Activated naive CD4-positive, alpha-beta T cell treated with anti-CD3 and anti-CD28 coated beads, Interleukin-2, amount 10 ng/mL, durations not matched to agents 7 days and 5 days (primary cell): ENCODE data around the gene ACSL4.
A peak's percentile ranks its signal among the peaks of the same experiment; 100 is the strongest.

Experiments used
- CTCF ChIA-PET: fragments of 350-600 bp; sonication (Branson Sonifier 250); formaldehyde crosslinking; loops from one replicate; lab custom pipeline; 2021; ENCODE audit warnings: antibody characterized with exemption; lab: Charles Lee
- DNase-seq: peaks from one replicate; pipeline ENCODE4 v3.0.0-alpha.2; 2020
- H3K27ac Mint-ChIP-seq: one replicate; pipeline ENCODE4 v1.8.0; 2021; ENCODE audit warnings: mild to moderate bottlenecking, moderate library complexity, mixed read lengths
- H3K27me3 Mint-ChIP-seq: one replicate; pipeline ENCODE4 v1.8.0; 2021; ENCODE audit warnings: mild to moderate bottlenecking, mixed read lengths
- H3K36me3 Mint-ChIP-seq: one replicate; pipeline ENCODE4 v1.8.0; 2021; ENCODE audit warnings: mixed read lengths
- H3K4me1 Mint-ChIP-seq: one replicate; pipeline ENCODE4 v1.8.0; 2021; ENCODE audit warnings: mixed read lengths
- H3K4me3 Mint-ChIP-seq: one replicate; pipeline ENCODE4 v1.8.0; 2021; ENCODE audit warnings: mild to moderate bottlenecking, moderate library complexity, mixed read lengths
- H3K9me3 Mint-ChIP-seq: one replicate; pipeline ENCODE4 v1.8.0; 2021; ENCODE audit warnings: mixed read lengths

Gene ACSL4

DNA sequence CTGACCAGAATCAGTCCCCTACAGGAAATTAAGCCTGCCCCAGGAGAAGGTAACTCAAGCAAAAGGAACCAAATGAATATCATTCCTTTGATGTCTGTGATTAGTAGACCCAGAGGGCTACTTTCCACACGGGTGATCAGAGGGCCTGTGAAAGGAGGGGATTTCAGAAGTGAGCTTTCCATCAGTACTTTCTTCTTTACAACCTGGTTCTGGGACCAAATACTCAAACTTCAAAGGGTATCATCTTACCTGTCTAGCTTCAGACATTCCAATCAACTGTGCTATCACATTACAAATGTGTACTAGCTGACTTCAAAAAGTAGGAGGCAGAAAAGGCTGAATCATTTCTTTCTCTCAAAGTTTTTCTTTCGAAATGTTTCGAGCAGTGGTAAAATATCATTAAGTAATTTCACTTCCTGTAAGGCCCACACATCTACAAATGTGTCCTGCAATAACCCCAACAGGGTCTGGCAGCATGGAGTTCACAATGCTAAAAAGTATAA lies 23.9 kb downstream of the ACSL4 start:
- Mint-ChIP-seq H3K27me3 (no peaks in the 10 kb centered on the region), H3K36me3 (peaks cover 4% of the 10 kb centered on the region), H3K4me1 (peaks cover 55% of the 10 kb centered on the region), H3K27ac (peak overlapping the region; percentile 79), H3K4me3 (no peak overlapping the region), H3K9me3 (no peaks in the 10 kb centered on the region)
- CTCF ChIA-PET: interaction anchor here (0.8 to 3.0 kb wide), 4 partner anchors 148 to 236 kb away, joined by 3 to 9 read pairs (median 6); no protein-coding TSS in a partner anchor
- no peak for DNase-seq

DNA sequence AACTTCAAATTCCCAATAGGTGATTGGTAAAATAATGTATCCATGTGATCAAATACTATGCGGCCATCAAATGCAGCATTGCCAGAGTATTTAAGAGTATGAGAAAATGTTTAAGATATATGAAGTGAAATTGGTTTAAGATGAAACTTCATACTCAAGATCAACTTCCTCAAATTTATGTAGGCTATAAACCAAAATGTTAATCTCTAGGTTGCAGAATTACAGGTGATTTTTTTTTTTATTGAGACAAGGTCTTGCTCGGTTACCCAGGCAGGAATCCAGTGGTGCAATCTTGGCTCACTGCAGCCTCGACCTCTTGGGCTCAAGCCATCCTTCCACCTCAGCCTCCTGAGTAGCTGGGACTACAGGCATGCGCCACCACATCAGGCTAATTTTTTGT lies 25.3 kb downstream of the ACSL4 start:
- DNase-seq: no peak
- H3K27me3 Mint-ChIP-seq: no peaks in the 10 kb centered on the region
- H3K4me1 Mint-ChIP-seq: peaks cover 50% of the 10 kb centered on the region
- CTCF ChIA-PET: interaction anchor here (1.0 to 3.0 kb wide), 3 partner anchors 14 to 183 kb away, joined by 3 to 9 read pairs (median 6); no protein-coding TSS in a partner anchor
- H3K27ac Mint-ChIP-seq: peak overlapping the region; percentile 78
- peaks cover 4% of the 10 kb centered on the region for H3K36me3 Mint-ChIP-seq
- no peaks in the 10 kb centered on the region for H3K9me3 Mint-ChIP-seq
- peak overlapping the region; percentile 33 for H3K4me3 Mint-ChIP-seq

DNA sequence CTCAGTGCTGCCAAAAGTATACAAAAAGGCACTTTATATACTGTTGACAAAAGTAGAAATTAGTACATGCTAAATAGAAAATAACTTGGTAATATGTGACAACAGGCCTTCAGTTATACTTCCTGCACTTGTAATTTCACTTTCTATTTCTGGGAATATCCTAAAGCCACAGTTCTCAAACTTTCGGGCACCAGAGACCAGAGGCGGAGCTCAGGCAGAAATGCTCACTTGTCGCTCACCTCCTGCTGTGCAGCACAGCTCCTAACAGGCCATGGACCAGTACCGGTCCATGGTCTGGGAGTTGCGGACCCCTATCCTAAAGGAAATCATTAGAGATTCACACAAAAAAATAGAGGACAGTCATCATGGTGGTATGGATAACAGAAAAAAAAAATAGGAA lies 25.7 kb downstream of the ACSL4 start:
- DNase-seq: peak; percentile 23
- CTCF ChIA-PET: interaction anchor here (1.0 to 2.3 kb wide), 2 partner anchors 14 to 184 kb away, joined by 3 to 6 read pairs; no protein-coding TSS in a partner anchor
- H3K4me1 Mint-ChIP-seq: peaks cover 50% of the 10 kb centered on the region

DNA sequence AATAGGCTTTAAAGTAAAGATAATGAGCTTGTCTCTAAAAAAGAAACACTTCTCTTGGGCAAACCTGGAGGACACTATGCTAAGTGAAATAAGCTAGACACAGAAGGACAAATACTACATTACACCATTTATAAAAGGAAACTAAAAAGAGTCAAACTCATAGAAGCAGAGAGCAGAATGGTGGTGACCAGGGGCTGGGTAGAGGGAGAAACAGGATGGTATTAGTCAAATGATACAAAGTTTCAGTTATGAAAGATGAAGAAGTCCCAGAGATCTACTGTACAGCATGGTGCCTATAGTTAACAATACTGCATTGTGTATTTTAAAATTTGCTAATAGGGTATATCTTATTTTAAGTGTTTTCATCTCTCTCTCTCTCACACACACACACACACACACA lies 28.5 kb downstream of the ACSL4 start:
- CTCF ChIA-PET: interaction anchor here (0.9 kb wide), 1 partner anchor 70 kb away, joined by 3 read pairs; no protein-coding TSS in a partner anchor
- Mint-ChIP-seq H3K4me3 (no peak overlapping the region), H3K36me3 (peaks cover 7% of the 10 kb centered on the region), H3K27me3 (no peaks in the 10 kb centered on the region), H3K27ac (no peak overlapping the region), H3K4me1 (peaks cover 43% of the 10 kb centered on the region), H3K9me3 (no peaks in the 10 kb centered on the region)
- no peak for DNase-seq

More for the DNA sequence above, 25.7 kb downstream of the ACSL4 start:
- peak overlapping the region; percentile 33 for H3K4me3 Mint-ChIP-seq
- peak overlapping the region; percentile 78 for H3K27ac Mint-ChIP-seq
- H3K27me3 Mint-ChIP-seq: no peaks in the 10 kb centered on the region
- H3K36me3 Mint-ChIP-seq: peaks cover 4% of the 10 kb centered on the region
- no peaks in the 10 kb centered on the region for H3K9me3 Mint-ChIP-seq

DNA sequence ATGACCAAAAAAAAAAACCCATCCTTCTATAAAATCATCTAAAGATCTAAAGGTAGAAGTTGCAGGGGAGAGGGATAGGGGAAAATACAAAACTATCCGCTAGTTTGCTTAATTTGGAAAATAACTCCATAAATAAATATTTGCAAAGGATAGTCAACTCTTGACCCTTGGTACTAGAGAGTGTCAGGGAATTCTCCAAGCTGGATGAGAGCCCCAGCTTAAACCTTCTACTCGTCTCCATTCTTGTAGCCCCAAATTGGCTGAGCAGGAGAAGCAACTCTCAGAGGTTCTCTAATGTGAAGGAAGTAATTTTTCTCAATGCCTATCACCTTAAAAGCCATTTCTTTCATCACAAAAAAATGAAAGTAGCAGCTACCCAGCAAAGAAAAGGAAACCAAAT lies 35.2 kb downstream of the ACSL4 start:
- CTCF ChIA-PET: interaction anchor here (1.2 kb wide), 1 partner anchor 14 kb away, joined by 4 read pairs; no protein-coding TSS in a partner anchor
- no peak overlapping the region for H3K27ac Mint-ChIP-seq
- peaks cover 18% of the 10 kb centered on the region for H3K4me1 Mint-ChIP-seq
- H3K9me3 Mint-ChIP-seq: no peaks in the 10 kb centered on the region
- no peaks in the 10 kb centered on the region for H3K27me3 Mint-ChIP-seq
- H3K36me3 Mint-ChIP-seq: peaks cover 6% of the 10 kb centered on the region
- H3K4me3 Mint-ChIP-seq: no peak overlapping the region
- no peak for DNase-seq

DNA sequence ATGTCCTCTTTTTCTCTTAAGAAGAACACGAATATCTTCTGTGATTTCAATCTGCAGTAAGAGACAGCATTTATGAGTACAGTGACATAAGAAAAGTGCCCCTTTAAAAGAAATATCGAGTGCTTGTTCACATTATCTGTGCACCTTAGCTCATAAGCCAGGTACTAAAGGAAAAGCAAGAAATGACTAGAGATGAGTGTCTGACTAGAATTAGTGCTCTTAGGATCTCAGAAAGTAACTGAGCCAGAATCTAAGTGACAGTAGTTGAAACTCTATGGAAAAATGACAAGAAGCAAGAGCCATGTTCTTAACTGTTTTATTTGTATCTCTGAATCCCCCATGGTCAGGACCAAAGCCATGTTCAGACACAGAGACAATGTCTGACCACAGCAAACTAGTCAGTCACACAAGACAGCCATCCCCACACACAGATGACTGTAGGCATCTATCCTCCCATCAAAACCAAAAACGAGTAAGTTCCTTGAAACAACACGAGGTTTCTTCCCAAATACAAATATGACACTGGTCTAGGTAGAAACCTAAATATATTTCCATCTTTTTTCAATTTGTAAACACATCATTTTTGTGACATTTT lies 36.8 kb downstream of the ACSL4 start:
- peaks cover 18% of the 10 kb centered on the region for H3K4me1 Mint-ChIP-seq
- CTCF ChIA-PET: no interaction called here
- H3K27me3 Mint-ChIP-seq: no peaks in the 10 kb centered on the region
- H3K9me3 Mint-ChIP-seq: no peaks in the 10 kb centered on the region
- peaks cover 4% of the 10 kb centered on the region for H3K36me3 Mint-ChIP-seq
- no peak overlapping the region for H3K27ac Mint-ChIP-seq
- DNase-seq: no peak
- no peak overlapping the region for H3K4me3 Mint-ChIP-seq

DNA sequence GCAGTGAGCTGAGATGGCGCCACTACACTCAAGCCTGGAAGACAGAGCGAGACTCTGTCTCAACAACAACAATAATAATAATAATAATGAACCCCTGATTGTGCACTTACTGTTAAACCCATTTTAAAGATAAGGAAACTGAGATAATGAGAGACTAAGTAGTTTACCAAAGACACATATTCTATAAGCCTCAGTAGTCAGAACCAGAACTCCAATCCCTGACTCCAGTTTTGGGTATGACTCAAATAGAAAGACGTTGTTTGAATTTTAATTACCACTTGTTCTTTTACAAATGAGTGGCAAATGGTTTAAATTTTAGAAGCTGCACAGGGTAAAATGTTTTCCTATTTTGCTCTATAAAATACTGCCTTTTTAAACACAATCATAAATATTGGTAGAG lies 37.4 kb downstream of the ACSL4 start:
- CTCF ChIA-PET: no interaction called here
- H3K27me3 Mint-ChIP-seq: no peaks in the 10 kb centered on the region
- no peaks in the 10 kb centered on the region for H3K9me3 Mint-ChIP-seq
- H3K27ac Mint-ChIP-seq: no peak overlapping the region
- H3K4me3 Mint-ChIP-seq: no peak overlapping the region
- DNase-seq: no peak
- H3K4me1 Mint-ChIP-seq: peaks cover 18% of the 10 kb centered on the region
- peaks cover 4% of the 10 kb centered on the region for H3K36me3 Mint-ChIP-seq

DNA sequence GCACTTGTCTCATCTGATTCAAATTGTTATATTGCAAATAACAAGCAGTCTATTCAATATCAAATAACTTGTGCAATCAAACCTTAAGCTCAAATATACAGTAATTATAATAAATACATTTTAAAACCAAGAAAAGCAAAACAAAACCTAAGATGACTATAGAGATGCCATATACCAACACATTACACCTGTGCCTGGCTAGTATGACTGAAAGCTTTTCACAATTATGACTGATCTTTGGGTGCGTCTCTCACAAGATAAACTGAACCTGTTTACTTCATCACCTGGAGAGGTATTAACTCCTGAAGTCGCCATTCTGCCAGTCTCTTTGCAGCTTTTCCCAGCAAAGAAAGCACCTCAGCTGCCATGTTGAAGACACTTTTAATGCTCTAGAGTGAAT lies 41.3 kb downstream of the ACSL4 start:
- H3K9me3 Mint-ChIP-seq: no peaks in the 10 kb centered on the region
- CTCF ChIA-PET: interaction anchor here (0.6 to 0.8 kb wide), 2 partner anchors 11 to 21 kb away, joined by 3 read pairs; no protein-coding TSS in a partner anchor
- H3K4me1 Mint-ChIP-seq: peaks cover 3% of the 10 kb centered on the region
- DNase-seq: no peak
- peaks cover 5% of the 10 kb centered on the region for H3K36me3 Mint-ChIP-seq
- H3K4me3 Mint-ChIP-seq: no peak overlapping the region
- H3K27me3 Mint-ChIP-seq: no peaks in the 10 kb centered on the region
- H3K27ac Mint-ChIP-seq: no peak overlapping the region

DNA sequence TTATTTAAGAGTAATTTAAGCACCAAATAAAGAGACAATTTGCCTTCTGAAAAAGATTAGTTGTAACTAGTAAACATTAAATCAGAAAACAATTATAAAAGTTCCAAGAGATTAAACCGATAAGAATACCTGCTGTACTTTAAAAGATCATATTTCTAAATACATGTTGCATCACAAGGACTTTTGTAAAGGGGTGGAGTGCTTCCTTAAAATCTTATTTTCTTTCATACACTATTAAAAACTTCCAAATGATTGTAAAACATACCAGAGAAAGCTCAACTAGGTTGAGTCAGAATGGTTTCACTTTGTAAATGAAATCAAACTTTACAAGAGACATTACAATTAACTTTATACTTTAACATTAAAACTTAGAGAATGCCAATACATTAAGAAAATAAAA lies 41.8 kb downstream of the ACSL4 start:
- H3K36me3 Mint-ChIP-seq: peaks cover 5% of the 10 kb centered on the region
- CTCF ChIA-PET: interaction anchor here (0.6 kb wide), 1 partner anchor 11 kb away, joined by 3 read pairs; no protein-coding TSS in a partner anchor
- no peak for DNase-seq
- no peaks in the 10 kb centered on the region for H3K27me3 Mint-ChIP-seq
- no peak overlapping the region for H3K4me3 Mint-ChIP-seq
- peaks cover 2% of the 10 kb centered on the region for H3K4me1 Mint-ChIP-seq
- H3K9me3 Mint-ChIP-seq: no peaks in the 10 kb centered on the region
- no peak overlapping the region for H3K27ac Mint-ChIP-seq

DNA sequence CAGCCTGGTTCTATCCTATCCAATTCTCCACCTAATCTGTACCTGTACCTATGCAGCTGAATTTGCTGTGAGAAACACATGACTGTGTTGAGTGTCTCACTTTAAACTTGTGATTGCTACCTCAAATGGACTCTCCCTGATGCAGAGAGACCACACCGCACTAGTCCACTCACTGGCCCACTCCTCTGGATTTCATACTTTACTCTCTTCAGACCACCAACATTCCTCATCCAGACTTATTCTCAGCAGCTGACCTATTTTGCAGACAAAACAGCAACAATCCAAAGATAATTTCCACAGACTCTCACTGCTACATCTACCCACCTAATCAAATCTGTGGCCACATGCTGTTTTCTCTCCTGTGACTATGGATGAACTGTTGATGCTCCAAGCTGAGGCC lies 45.2 kb downstream of the ACSL4 start:
- DNase-seq: no peak
- no peak overlapping the region for H3K4me3 Mint-ChIP-seq
- no peak overlapping the region for H3K27ac Mint-ChIP-seq
- no peaks in the 10 kb centered on the region for H3K27me3 Mint-ChIP-seq
- H3K36me3 Mint-ChIP-seq: peaks cover 6% of the 10 kb centered on the region
- peaks cover 3% of the 10 kb centered on the region for H3K4me1 Mint-ChIP-seq
- H3K9me3 Mint-ChIP-seq: no peaks in the 10 kb centered on the region
- CTCF ChIA-PET: interaction anchor here (0.6 kb wide), 1 partner anchor 60 kb away, joined by 3 read pairs; no protein-coding TSS in a partner anchor

DNA sequence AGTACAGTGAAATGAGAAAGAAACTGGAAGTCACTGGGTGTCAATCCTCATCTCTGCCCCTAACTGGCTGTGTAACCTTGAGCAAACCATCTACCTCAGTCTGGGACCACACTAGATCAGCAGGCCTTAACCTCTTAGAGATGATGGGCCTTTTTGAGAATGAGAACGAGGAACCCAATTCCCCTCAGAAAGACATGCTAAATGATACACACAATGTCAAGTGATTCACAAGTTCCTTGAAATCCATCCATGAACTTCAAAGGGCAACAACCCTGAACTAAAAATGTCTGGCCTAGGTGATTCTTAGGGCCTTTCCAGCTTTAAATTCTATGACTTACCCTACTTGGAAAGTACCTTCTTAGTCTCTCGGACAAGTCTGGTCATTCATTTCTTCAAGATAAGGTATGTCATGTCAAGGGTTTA lies 47.4 kb downstream of the ACSL4 start:
- Mint-ChIP-seq H3K4me1 (peaks cover 3% of the 10 kb centered on the region), H3K4me3 (no peak overlapping the region), H3K27ac (peak overlapping the region; percentile 45), H3K9me3 (no peaks in the 10 kb centered on the region), H3K36me3 (peaks cover 19% of the 10 kb centered on the region), H3K27me3 (no peaks in the 10 kb centered on the region)
- no peak for DNase-seq
- CTCF ChIA-PET: no interaction called here

DNA sequence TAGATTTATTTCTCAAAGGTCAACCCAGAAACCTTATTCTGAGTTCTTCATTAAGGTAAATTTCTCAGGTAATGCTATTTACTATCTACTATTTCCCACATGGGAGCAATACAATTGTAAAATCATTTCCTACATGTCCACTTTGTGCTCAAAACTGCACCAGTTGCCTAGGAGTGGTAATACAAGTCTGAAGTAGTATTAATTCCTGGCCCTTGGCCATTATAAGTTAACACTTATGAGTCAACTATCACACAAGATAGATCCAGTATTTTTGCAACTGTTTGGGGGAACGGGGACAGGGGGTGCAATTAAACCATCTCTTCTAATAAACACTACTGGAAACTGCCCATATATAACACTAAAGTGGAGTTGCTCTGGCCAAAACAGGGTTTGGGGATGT lies 48.9 kb downstream of the ACSL4 start:
- Mint-ChIP-seq H3K4me3 (no peak overlapping the region), H3K27ac (no peak overlapping the region), H3K4me1 (peaks cover 3% of the 10 kb centered on the region), H3K36me3 (peaks cover 19% of the 10 kb centered on the region), H3K27me3 (no peaks in the 10 kb centered on the region), H3K9me3 (no peaks in the 10 kb centered on the region)
- DNase-seq: no peak
- CTCF ChIA-PET: no interaction called here

DNA sequence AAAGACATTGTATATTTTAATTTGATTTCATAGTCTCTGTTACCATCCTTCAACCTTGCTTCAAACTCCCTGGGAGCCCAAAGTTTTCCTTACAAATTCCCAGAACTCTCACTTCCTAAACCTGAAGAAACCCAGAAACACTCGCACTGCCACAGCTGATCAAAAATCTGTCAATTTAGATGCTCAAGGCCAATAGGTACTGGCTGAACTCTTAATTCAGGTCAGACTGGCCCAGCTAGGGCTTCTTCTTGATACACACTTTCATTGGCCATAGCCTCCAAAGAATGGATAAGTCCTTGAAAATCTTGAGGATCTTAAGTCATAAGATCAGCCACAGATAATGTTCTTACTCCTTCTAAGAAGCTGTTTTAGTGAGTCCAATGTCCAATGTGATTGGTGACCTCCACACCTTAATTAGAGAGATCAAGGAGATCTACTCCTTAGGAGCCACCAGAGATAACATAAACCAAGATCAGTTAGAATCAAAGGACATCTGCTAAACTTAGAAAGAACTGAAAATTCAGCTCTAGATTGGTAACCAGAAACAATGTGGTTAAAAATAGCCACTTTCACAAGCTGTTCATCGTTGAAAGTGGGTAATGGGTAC lies 51.5 kb downstream of the ACSL4 start:
- DNase-seq: no peak
- Mint-ChIP-seq H3K4me1 (peaks cover 3% of the 10 kb centered on the region), H3K27ac (no peak overlapping the region), H3K9me3 (no peaks in the 10 kb centered on the region), H3K36me3 (peaks cover 28% of the 10 kb centered on the region), H3K27me3 (no peaks in the 10 kb centered on the region), H3K4me3 (no peak overlapping the region)
- CTCF ChIA-PET: no interaction called here

DNA sequence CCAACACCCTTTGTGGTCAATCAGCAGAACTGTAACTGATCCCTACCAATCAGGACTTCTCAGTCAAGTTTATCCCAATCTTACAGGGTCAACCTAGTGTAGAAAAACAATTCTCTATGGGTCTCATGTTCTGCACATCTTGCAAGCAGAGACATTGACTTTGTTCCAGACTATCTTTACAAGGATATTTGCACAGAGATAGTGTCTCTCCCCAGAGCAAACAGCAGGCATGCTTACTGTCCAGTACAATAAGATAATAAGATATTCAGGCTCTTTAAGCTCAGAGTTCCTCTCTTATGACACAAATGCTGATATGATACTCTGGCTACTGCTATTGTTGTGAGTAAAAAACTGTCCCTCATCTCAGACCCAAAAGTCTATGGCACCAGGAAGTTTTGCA lies 53.2 kb downstream of the ACSL4 start:
- no peaks in the 10 kb centered on the region for H3K27me3 Mint-ChIP-seq
- no peak for DNase-seq
- H3K27ac Mint-ChIP-seq: no peak overlapping the region
- no peak overlapping the region for H3K4me3 Mint-ChIP-seq
- peaks cover 27% of the 10 kb centered on the region for H3K36me3 Mint-ChIP-seq
- CTCF ChIA-PET: no interaction called here
- no peaks in the 10 kb centered on the region for H3K4me1 Mint-ChIP-seq
- no peaks in the 10 kb centered on the region for H3K9me3 Mint-ChIP-seq
